RWPE2 (cell line): Measurements from ENCODE around the gene TENT5A.
"Not testable (repeated sequence)": the region's sequence is repeated elsewhere in the genome, so short reads cannot be mapped to it uniquely, and the experiment has no call there.

ENCODE experiments used
- ATAC-seq: fragments of 200-7000 bp; cut with Tn5 transposase; 3 replicates; pipeline ENCODE4 v1.9.1; 2021; ENCODE audit warnings: low read depth
- DNase-seq: peaks from one replicate; pipeline ENCODE4 v3.0.0-alpha.2; 2020; ENCODE audit warnings: low spot score
- H3K27ac ChIP-seq: fragments of 450-650 bp; 2 replicates; pipeline ENCODE4 v1.5.1; 2017; ENCODE audit warnings: mild to moderate bottlenecking; ENCODE audit not compliant: poor library complexity, severe bottlenecking
- H3K27me3 ChIP-seq: fragments of 250-450 bp; sonication (Bioruptor Pico); 2 replicates; pipeline ENCODE4 v1.5.1; 2021; ENCODE audit warnings: mild to moderate bottlenecking, moderate library complexity; ENCODE audit not compliant: insufficient read depth, poor library complexity, severe bottlenecking
- H3K36me3 ChIP-seq: fragments of 250-450 bp; sonication (Bioruptor Pico); 2 replicates; pipeline ENCODE4 v1.5.1; 2020; ENCODE audit warnings: low read depth, mild to moderate bottlenecking, moderate library complexity
- H3K4me1 ChIP-seq: fragments of 250-450 bp; sonication (Bioruptor Pico); 2 replicates; pipeline ENCODE4 v1.5.1; 2021; ENCODE audit warnings: mild to moderate bottlenecking, moderate library complexity; ENCODE audit not compliant: insufficient read depth, poor library complexity, severe bottlenecking
- H3K4me3 ChIP-seq: fragments of 250-450 bp; sonication (Bioruptor Pico); 2 replicates; pipeline ENCODE4 v1.5.1; 2021; ENCODE audit warnings: mild to moderate bottlenecking, moderate library complexity; ENCODE audit not compliant: severe bottlenecking
- H3K9me3 ChIP-seq: fragments of 250-450 bp; sonication (Bioruptor Pico); 2 replicates; pipeline ENCODE4 v1.5.1; 2021; ENCODE audit warnings: mild to moderate bottlenecking, moderate library complexity; ENCODE audit not compliant: severe bottlenecking
- TF ChIP-seq, protein P1 (sequence below): fragments of 450-650 bp; IDR thresholded peaks from one replicate; pipeline ENCODE4 v1.5.1; 2017; ENCODE audit warnings: mild to moderate bottlenecking, moderate library complexity; ENCODE audit not compliant: poor library complexity, severe bottlenecking

The TENT5A gene

DNA sequence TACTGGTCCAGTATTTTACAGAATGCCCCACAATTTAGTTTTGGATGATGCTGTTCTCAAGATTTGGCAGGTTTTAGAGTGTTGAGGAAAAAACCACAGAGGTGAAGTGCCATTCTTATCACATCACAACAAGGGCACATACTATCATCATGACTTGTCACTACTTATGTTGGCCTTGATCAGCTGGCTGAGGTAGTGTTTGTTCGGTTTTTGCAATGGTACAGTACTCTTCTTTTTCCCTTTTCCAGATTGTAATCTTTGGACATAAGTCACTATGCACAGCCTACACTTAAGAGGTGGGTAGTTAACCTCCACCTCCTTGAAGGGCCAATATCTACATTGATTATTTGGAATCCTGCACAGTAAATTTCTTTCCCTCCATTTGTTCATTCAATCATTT is 8.8 kb downstream of the TENT5A start:
- no peaks in the 10 kb centered on the region for H3K4me1 ChIP-seq
- ATAC-seq (no peak), DNase-seq (no peak)
- no peaks in the 10 kb centered on the region for H3K27me3 ChIP-seq
- no peak overlapping the region for H3K27ac ChIP-seq
- H3K4me3 ChIP-seq = no peak overlapping the region
- H3K36me3 ChIP-seq = peaks cover 6% of the 10 kb centered on the region; the same call in 1 of the 2 replicates
- TF ChIP-seq, protein P1, sequence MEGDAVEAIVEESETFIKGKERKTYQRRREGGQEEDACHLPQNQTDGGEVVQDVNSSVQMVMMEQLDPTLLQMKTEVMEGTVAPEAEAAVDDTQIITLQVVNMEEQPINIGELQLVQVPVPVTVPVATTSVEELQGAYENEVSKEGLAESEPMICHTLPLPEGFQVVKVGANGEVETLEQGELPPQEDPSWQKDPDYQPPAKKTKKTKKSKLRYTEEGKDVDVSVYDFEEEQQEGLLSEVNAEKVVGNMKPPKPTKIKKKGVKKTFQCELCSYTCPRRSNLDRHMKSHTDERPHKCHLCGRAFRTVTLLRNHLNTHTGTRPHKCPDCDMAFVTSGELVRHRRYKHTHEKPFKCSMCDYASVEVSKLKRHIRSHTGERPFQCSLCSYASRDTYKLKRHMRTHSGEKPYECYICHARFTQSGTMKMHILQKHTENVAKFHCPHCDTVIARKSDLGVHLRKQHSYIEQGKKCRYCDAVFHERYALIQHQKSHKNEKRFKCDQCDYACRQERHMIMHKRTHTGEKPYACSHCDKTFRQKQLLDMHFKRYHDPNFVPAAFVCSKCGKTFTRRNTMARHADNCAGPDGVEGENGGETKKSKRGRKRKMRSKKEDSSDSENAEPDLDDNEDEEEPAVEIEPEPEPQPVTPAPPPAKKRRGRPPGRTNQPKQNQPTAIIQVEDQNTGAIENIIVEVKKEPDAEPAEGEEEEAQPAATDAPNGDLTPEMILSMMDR = no peak
- no peaks in the 10 kb centered on the region for H3K9me3 ChIP-seq

DNA sequence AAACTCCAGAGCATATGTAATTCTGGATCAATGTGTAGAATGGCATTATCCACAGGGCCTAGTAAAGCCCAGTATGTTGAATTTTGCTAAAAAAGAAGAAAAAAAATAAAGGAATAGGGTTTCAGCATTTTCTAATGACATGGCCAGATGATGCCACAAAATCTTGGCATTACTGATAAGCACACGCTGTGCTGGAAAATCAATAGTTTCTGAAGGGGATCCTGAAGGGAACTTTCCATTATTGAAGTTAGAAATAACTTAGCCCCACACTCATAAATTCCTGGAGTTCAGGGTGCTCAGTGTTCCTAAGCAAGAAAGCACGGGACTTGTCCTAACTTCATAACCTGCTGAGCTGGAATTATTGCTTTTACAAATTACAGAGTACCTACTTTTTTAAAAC is 10.8 kb downstream of the TENT5A start:
- Histone ChIP-seq H3K9me3 (no peaks in the 10 kb centered on the region), H3K36me3 (no peaks in the 10 kb centered on the region; the same call in 1 of the 2 replicates), H3K27ac (no peak overlapping the region), H3K4me1 (no peaks in the 10 kb centered on the region), H3K27me3 (no peaks in the 10 kb centered on the region), H3K4me3 (no peak overlapping the region)
- DNase-seq = no peak
- ATAC-seq = no peak
- TF ChIP-seq, protein P1 = no peak

DNA sequence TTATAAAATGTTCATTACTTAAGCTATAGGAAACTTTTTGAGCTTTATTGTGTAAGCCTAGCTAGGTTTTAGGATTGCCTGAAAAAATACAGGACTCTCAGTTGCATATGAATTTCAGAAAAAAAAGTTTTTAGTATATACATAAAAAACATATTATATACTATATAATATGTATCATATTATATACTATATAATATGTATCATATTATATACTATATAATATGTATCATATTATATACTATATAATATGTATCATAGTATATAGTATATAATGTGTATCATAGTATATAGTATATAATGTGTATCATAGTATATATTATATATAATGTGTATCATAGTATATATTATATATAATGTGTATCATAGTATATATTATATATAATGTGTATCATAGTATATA is 11.9 kb downstream of the TENT5A start:
- not testable (repeated sequence) for H3K27me3 ChIP-seq, ATAC-seq, H3K27ac ChIP-seq, H3K9me3 ChIP-seq, DNase-seq, H3K4me3 ChIP-seq, H3K4me1 ChIP-seq, H3K36me3 ChIP-seq

DNA sequence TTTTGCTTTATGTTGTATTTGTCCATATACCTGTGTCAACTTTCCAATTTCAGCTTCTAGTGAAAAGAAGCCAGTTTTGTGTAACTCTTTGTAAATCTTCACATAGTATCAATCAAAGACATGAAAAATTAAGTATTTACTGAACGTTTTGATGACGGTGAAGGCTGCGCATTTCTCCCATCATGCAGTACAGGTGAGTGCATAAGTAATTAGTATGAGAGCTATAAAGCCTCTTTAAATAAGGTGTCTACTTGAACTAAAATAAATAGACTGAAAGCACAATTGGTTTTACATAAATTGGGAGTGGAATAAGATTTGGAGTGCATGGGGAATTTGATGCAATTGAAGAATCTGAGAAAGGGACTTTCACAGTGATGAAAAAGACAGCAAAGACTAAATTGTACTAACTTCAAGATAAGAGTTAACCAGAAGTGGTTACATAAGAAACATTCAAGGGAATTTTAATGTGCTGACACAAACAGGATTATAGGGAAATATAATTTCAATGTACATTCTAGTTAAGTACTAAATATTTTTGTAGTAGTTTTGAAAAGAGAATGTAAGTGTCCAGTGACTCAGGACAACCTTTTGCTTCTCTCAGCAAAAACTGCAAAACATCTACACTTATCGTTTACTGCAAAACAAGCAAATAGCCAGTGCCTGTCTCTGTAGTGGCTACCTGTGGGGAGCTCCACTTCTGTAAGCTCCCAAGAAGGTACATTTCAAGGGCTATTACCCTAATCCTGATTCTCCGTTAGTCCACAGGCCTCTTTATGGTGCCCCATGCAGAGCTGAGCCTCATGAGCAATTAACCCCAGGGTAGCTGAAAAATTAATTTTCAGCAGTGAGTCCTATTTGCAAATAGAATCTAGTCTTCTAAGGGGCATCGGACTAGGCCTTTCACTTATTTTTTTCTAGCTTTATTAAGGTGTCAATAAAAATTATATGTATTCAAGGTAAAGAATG is 13.0 kb downstream of the TENT5A start:
- Histone ChIP-seq H3K4me1 (no peaks in the 10 kb centered on the region), H3K27ac (no peak overlapping the region), H3K4me3 (no peak overlapping the region), H3K36me3 (no peaks in the 10 kb centered on the region), H3K9me3 (no peaks in the 10 kb centered on the region), H3K27me3 (no peaks in the 10 kb centered on the region)
- DNase-seq (no peak), ATAC-seq (no peak)
- TF ChIP-seq, protein P1 = no peak

DNA sequence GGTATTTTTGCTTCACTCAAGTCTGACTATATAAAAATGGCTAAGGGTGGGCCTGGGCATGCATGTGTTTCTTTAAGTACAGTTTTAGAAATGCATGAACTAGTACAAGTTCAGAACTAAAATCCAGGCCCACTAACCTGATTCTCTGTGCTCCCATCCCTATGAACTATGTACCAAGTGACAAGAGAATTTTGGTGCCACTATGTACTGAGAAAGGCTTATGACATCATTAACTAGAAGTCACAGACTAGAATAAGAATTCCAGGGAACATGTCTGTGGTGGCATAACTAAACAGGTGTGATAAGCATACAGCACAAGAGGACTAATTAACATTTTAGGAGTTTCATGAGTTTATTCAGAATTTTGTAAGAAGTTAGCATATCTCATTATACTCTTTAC is 16.1 kb downstream of the TENT5A start:
- Histone ChIP-seq H3K27ac (no peak overlapping the region), H3K36me3 (no peaks in the 10 kb centered on the region), H3K9me3 (no peaks in the 10 kb centered on the region), H3K4me1 (no peaks in the 10 kb centered on the region), H3K4me3 (no peak overlapping the region), H3K27me3 (no peaks in the 10 kb centered on the region)
- TF ChIP-seq, protein P1 = no peak
- DNase-seq = no peak
- no peak for ATAC-seq
